ENCODE results near the gene TUBB4B. TPM values are rescaled to one million over a fixed set of nuclear protein-coding genes. Genes with fewer than 3 reads are reported as not detected.

The TUBB4B gene
- total RNA-seq, result 100 to 1,000 TPM; 328 to 415 TPM
- 395 TPM for polyA plus RNA-seq (2013, experiment 1 of 2)
- 425 TPM for polyA plus RNA-seq (2013, experiment 2 of 2)
- long read RNA-seq, experiment 1, transcript TUBB4B-201 (4 exons, 1,637 nt), result major isoform, 168 of 244 reads
- long read RNA-seq, experiment 1, partial matches to known transcripts, result 67 of 244 reads
- long read RNA-seq, experiment 1, other reads (novel, unspliced or antisense), result 8 of 244 reads
- long read RNA-seq, experiment 2, transcript TUBB4B-201 (4 exons, 1,637 nt), result major isoform, 297 of 333 reads
- long read RNA-seq, experiment 2, partial matches to known transcripts, result 14 of 333 reads
- long read RNA-seq, experiment 2, other reads (novel, unspliced or antisense), result 21 of 333 reads
- long read RNA-seq, experiment 3, transcript TUBB4B-201 (4 exons, 1,637 nt), result major isoform, 2,591 of 2,636 reads
- long read RNA-seq, experiment 3, transcript TUBB4B-202 (3 exons, 2,035 nt), result minor isoform, 5 of 2,636 reads
- long read RNA-seq, experiment 3, partial matches to known transcripts, result 11 of 2,636 reads
- long read RNA-seq, experiment 3, other reads (novel, unspliced or antisense), result 29 of 2,636 reads
- long read RNA-seq, experiment 4, transcript TUBB4B-201 (4 exons, 1,637 nt), result major isoform, 465 of 487 reads
- long read RNA-seq, experiment 4, partial matches to known transcripts, result 20 of 487 reads
- long read RNA-seq, experiment 4, other reads (novel, unspliced or antisense), result 2 of 487 reads

DNA sequence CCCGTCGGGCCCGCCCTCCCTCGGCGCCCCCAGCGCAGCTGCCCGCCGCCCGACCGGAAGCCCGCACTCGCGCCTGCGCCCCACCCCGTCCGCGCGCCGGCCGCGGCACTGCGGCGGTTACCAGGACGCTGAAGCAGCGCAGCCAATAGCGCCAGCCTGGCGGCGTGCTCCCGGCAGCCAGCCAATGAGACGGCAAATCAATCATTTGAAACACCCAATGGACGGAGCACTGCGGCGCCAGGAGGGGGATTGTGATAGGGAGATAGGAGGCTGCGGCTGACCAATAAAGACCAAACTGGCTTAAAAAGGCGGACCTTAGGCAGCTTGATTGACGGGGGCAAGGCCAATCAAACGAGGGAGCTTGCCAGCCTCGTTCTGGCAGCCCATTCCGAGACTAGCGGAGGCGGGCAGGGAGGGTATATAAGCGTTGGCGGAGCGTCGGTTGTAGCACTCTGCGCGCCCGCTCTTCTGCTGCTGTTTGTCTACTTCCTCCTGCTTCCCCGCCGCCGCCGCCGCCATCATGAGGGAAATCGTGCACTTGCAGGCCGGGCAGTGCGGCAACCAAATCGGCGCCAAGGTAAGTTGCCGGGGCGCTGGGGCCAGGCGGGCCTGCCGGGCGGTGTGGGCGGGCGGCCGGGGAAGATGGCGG lies at the start of gene TUBB4B:
Gene TUBB4B (plus strand): TSS at position 447 of the 649 bp plus-strand sequence. CDS start 74 bp downstream, at position 521.
- peaks cover 34% of the 10 kb centered on the region for H3K4me1 ChIP-seq (ENCODE audit: control insufficient read depth, insufficient read depth, low read length)
- Mint-ChIP-seq H3K4me3 (peak within 1 kb of the TSS; percentile 85), H3K4me1 (peaks cover 44% of the 10 kb centered on the region), H3K27ac (peak within 1 kb of the TSS; percentile 91), H3K27me3 (ENCODE audit: insufficient read depth) (no peaks in the 10 kb centered on the region), H3K9me3 (no peaks in the 10 kb centered on the region), H3K36me3 (ENCODE audit: low read depth) (peaks cover 19% of the 10 kb centered on the region)
- peak within 1 kb of the TSS; percentile 87 for H3K27ac ChIP-seq (ENCODE audit: low read depth, low read length)
- peaks cover 27% of the 10 kb centered on the region for H3K36me3 ChIP-seq (ENCODE audit: control insufficient read depth, insufficient read depth, low read length)
- no peaks in the 10 kb centered on the region for H3K27me3 ChIP-seq (ENCODE audit: control insufficient read depth, insufficient read depth, low read length, poor library complexity, severe bottlenecking)
- TF ChIP-seq, protein P1, sequence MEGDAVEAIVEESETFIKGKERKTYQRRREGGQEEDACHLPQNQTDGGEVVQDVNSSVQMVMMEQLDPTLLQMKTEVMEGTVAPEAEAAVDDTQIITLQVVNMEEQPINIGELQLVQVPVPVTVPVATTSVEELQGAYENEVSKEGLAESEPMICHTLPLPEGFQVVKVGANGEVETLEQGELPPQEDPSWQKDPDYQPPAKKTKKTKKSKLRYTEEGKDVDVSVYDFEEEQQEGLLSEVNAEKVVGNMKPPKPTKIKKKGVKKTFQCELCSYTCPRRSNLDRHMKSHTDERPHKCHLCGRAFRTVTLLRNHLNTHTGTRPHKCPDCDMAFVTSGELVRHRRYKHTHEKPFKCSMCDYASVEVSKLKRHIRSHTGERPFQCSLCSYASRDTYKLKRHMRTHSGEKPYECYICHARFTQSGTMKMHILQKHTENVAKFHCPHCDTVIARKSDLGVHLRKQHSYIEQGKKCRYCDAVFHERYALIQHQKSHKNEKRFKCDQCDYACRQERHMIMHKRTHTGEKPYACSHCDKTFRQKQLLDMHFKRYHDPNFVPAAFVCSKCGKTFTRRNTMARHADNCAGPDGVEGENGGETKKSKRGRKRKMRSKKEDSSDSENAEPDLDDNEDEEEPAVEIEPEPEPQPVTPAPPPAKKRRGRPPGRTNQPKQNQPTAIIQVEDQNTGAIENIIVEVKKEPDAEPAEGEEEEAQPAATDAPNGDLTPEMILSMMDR (conservative IDR thresholded peaks at IDR 0.05), result no peak
- peak; percentile 99 for DNase-seq
- H3K4me3 ChIP-seq (ENCODE audit: low read length), result peak within 1 kb of the TSS; percentile 92
- H3K9ac ChIP-seq (ENCODE audit: extremely low read depth, low read length, poor library complexity, severe bottlenecking), result peak within 1 kb of the TSS; percentile 92
- WGBS, 2 experiments (ENCODE audit: insufficient coverage in 1 of 2, insufficient read length in 1 of 2), result 0% methylated on average over 26 to 67 of the region's 67 CpGs
- H3K9me3 ChIP-seq (ENCODE audit: control insufficient read depth, low read length), result no peaks in the 10 kb centered on the region

DNA sequence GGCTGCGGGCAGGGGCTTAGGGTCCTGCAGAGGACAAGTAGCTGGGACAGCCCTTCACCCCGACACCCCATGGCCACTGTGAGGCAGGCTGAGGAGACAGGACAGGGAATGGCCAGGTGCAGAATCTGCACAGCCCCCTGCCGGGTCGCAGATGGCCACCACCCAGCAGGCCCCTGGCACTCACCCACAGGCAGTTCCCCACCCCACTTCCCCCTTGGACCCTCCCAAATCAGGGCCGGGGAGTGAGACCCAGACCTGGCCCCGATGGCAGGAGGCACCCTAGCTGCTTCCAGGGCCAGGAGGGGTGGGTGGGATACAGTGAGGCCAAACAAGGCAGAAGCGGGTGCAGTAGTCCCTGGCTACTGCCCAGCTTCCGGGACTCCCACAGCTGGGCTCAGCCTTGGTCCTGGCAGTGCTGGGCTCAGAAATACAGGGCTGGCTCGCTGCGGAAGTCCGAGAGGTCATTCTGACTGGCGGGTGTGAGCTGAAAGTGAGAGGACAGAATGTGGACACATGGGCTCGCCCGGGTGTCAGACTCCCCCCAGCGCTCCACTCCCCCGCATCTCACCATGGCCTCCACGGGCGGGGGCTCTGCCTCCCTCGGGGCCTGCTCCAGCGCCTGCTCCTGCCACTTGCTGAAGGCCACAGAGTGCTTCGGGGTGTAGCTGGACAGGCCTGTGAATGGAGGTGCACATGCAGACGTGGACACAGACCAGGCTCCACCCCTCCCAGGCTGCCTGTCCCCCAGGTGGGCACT lies 49.2 kb upstream of the TUBB4B start:
- H3K4me1 Mint-ChIP-seq, result peaks cover 20% of the 10 kb centered on the region
- H3K36me3 ChIP-seq (ENCODE audit: control insufficient read depth, insufficient read depth, low read length), result peaks cover 19% of the 10 kb centered on the region
- no peaks in the 10 kb centered on the region for H3K9me3 Mint-ChIP-seq
- H3K9ac ChIP-seq (ENCODE audit: extremely low read depth, low read length, poor library complexity, severe bottlenecking), result no peak overlapping the region
- DNase-seq, result no peak
- no peak overlapping the region for H3K27ac Mint-ChIP-seq
- H3K4me1 ChIP-seq (ENCODE audit: control insufficient read depth, insufficient read depth, low read length), result peaks cover 23% of the 10 kb centered on the region
- H3K27me3 Mint-ChIP-seq (ENCODE audit: insufficient read depth), result no peaks in the 10 kb centered on the region
- TF ChIP-seq, protein P1 (conservative IDR thresholded peaks at IDR 0.05), result no peak
- H3K36me3 Mint-ChIP-seq (ENCODE audit: low read depth), result peaks cover 9% of the 10 kb centered on the region
- no peak overlapping the region for H3K4me3 ChIP-seq (ENCODE audit: low read length)
- WGBS, 2 experiments (ENCODE audit: insufficient coverage in 1 of 2, insufficient read length in 1 of 2), result 95 to 96% methylated on average over 14 to 22 of the region's 22 CpGs
- no peaks in the 10 kb centered on the region for H3K27me3 ChIP-seq (ENCODE audit: control insufficient read depth, insufficient read depth, low read length, poor library complexity, severe bottlenecking)
- no peak overlapping the region for H3K4me3 Mint-ChIP-seq
- no peaks in the 10 kb centered on the region for H3K9me3 ChIP-seq (ENCODE audit: control insufficient read depth, low read length)
- H3K27ac ChIP-seq (ENCODE audit: low read depth, low read length), result no peak overlapping the region

DNA sequence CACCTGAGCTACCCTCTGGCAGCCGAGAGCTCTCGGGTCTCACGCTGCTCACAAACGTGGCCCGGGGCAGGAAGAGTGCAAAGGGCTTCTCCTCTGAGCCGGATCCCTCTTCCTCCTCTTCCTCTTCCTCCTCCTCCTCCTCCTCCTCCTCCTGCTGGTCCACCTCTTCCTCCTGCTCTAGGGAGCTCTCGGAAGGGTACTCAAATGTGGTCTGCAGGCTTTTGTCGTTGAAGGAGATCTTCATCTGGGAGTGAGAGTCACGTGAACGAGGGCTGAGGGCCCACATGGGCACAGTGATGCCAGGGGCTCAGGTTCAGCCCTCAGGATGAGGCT lies 48.7 kb upstream of the TUBB4B start:
- Histone ChIP-seq H3K27ac (ENCODE audit: low read depth, low read length) (no peak overlapping the region), H3K9me3 (ENCODE audit: control insufficient read depth, low read length) (no peaks in the 10 kb centered on the region), H3K4me1 (ENCODE audit: control insufficient read depth, insufficient read depth, low read length) (peaks cover 17% of the 10 kb centered on the region), H3K9ac (ENCODE audit: extremely low read depth, low read length, poor library complexity, severe bottlenecking) (no peak overlapping the region), H3K4me3 (ENCODE audit: low read length) (no peak overlapping the region), H3K36me3 (ENCODE audit: control insufficient read depth, insufficient read depth, low read length) (peaks cover 14% of the 10 kb centered on the region), H3K27me3 (ENCODE audit: control insufficient read depth, insufficient read depth, low read length, poor library complexity, severe bottlenecking) (no peaks in the 10 kb centered on the region)
- H3K4me3 Mint-ChIP-seq, result no peak overlapping the region
- H3K27ac Mint-ChIP-seq, result no peak overlapping the region
- H3K4me1 Mint-ChIP-seq, result peaks cover 15% of the 10 kb centered on the region
- peaks cover 9% of the 10 kb centered on the region for H3K36me3 Mint-ChIP-seq (ENCODE audit: low read depth)
- TF ChIP-seq, protein P1 (conservative IDR thresholded peaks at IDR 0.05), result no peak
- no peak for DNase-seq
- no peaks in the 10 kb centered on the region for H3K27me3 Mint-ChIP-seq (ENCODE audit: insufficient read depth)
- WGBS, 2 experiments (ENCODE audit: insufficient coverage in 1 of 2, insufficient read length in 1 of 2), result 92 to 100% methylated on average over 9 to 10 of the region's 10 CpGs
- H3K9me3 Mint-ChIP-seq, result no peaks in the 10 kb centered on the region

All from endodermal cell (in vitro differentiated cells).